Kidney (tissue), 14 donors: ENCODE data around the gene SYNGR2. TPM values are rescaled to one million over a fixed set of nuclear protein-coding genes. Genes with fewer than 3 reads are reported as not detected.
"Not testable (repeated sequence)": the region's sequence is repeated elsewhere in the genome, so short reads cannot be mapped to it uniquely, and the experiment has no call there.

ENCODE experiments used
- DNase-seq, 5 donors: peaks; one replicate each; pipeline ENCODE4 v3.0.0-alpha.2; 2013 to 2020
- FAIRE-seq: peaks from 2 replicates; lab custom pipeline; 2012; peaks lifted over from hg19 to GRCh38; lab: Jason Lieb, UNC
- H3K27ac ChIP-seq, 2 donors: one replicate each; pipeline ENCODE4 v1.7.0; 2013; ENCODE audit warnings: low read depth in 2 of 2, low read length in 2 of 2, inconsistent platforms in 1 of 2
- H3K27me3 ChIP-seq: one replicate; pipeline ENCODE4 v1.7.1; 2013; ENCODE audit warnings: low read length, inconsistent platforms; ENCODE audit not compliant: control insufficient read depth, insufficient read depth
- H3K36me3 ChIP-seq, 3 donors: one replicate each; pipeline versions ENCODE4 v1.7.0 to v1.7.1; 2013; ENCODE audit warnings: low read length in 3 of 3, control low read depth in 1 of 3, inconsistent platforms in 1 of 3; ENCODE audit not compliant: insufficient read depth in 3 of 3, control insufficient read depth in 2 of 3
- H3K4me1 ChIP-seq, 3 donors: one replicate each; pipeline versions ENCODE4 v1.7.0 to v1.7.1; 2013; ENCODE audit warnings: low read length in 3 of 3, inconsistent platforms in 1 of 3, low read depth in 1 of 3; ENCODE audit not compliant: control insufficient read depth in 2 of 3, insufficient read depth in 2 of 3
- H3K4me3 ChIP-seq, 3 donors: one replicate each; pipeline versions ENCODE4 v1.7.0 to v1.8.1; 2013; ENCODE audit warnings: low read length in 3 of 3, control low read depth in 1 of 3, inconsistent platforms in 1 of 3
- H3K9ac ChIP-seq, 3 donors: one replicate each; pipeline versions ENCODE4 v1.7.0 to v1.7.1; 2013; ENCODE audit warnings: low read length in 3 of 3, control low read depth in 1 of 3, inconsistent platforms in 1 of 3
- H3K9me3 ChIP-seq, 3 donors: one replicate each; pipeline versions ENCODE4 v1.7.0 to v1.7.1; 2013; ENCODE audit warnings: low read length in 3 of 3, control low read depth in 1 of 3, inconsistent platforms in 1 of 3; ENCODE audit not compliant: control insufficient read depth in 2 of 3, insufficient read depth in 1 of 3
- intact Hi-C: fragments of 100-400 bp; cut with DNase I; formaldehyde crosslinking; loops from one replicate; pipeline ENCODE4 v1.11.1; 2022
- polyA plus RNA-seq: library from polyadenylated mRNA; stranded (reverse); fragments of 350-450 nt; fragmentation: Illumina TruSeq; extraction: RNeasy Lipid Tissue Mini Kit (QIAGEN cat#74804); gene quantifications from one replicate; pipeline ENCODE4 v1.2.3, GENCODE V29; 2014; ENCODE audit warnings: low read depth, low replicate concordance; ENCODE audit not compliant: insufficient read depth
- total RNA-seq: library from RNA; stranded (reverse); fragmentation: NEBNext Ultra II Directional; extraction: Animal tissue kit (Norgen Biotek cat#: 25700); gene quantifications from one replicate; pipeline ENCODE4 v1.2.1, GENCODE V29; 2021
- TF ChIP-seq, protein P1 (sequence below): IDR thresholded peaks from 3 replicates; pipeline ENCODE4 v1.5.1; 2012; ENCODE audit warnings: mild to moderate bottlenecking, moderate library complexity, borderline replicate concordance; ENCODE audit not compliant: insufficient read depth; ENCODE audit errors: extremely low read depth
- donor health status: control.
- donor health status: control.
- donor health status: control.
- donor health status: control.
- donor health status: control.
- donor health status: DM: yes; HTN: yes; CAD: no.
- donor health status: Normal renal cell carcinoma (clear cell type).

The SYNGR2 gene
- total and polyA plus RNA-seq, 2 donors from 2014 or later = 149 to 165 TPM

DNA sequence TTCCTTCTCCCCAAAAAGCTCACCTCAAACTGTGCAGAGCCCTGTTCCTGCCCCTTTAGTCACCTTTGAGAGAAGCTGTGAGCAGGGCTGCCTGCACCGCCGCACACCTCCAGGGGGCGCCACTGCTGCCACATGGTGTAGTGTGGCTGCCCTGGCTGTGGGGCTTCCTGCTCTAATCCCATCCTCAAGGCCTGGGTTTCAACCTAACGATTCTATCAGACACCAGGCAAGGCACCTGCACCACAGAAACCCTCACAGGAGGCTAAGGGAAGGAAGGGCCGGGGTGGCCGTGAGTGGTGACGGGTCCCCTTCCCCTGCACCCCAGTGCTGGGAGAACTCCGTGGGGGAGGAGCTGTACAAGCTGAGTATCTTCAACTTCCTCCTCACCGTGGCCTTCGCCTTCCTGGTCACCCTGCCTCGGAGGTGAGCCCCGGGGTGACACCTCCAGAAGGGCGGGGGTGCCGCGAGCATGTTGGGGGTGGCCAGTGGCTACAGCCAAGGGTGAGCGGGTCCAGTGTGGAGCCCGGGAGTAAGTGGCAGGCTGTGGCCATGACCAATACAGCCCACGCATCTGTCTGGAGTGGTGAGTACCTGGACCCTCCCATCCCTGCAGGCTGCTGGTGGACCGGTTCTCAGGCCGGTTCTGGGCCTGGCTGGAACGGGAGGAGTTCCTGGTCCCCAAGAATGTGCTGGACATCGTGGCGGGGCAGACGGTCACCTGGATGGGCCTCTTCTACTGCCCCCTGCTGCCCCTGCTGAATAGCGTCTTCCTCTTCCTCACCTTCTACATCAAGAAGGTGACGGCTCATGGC is 30.8 kb upstream of the SYNGR2 start:
- H3K4me3 ChIP-seq = no peak overlapping the region
- TF ChIP-seq, protein P1, sequence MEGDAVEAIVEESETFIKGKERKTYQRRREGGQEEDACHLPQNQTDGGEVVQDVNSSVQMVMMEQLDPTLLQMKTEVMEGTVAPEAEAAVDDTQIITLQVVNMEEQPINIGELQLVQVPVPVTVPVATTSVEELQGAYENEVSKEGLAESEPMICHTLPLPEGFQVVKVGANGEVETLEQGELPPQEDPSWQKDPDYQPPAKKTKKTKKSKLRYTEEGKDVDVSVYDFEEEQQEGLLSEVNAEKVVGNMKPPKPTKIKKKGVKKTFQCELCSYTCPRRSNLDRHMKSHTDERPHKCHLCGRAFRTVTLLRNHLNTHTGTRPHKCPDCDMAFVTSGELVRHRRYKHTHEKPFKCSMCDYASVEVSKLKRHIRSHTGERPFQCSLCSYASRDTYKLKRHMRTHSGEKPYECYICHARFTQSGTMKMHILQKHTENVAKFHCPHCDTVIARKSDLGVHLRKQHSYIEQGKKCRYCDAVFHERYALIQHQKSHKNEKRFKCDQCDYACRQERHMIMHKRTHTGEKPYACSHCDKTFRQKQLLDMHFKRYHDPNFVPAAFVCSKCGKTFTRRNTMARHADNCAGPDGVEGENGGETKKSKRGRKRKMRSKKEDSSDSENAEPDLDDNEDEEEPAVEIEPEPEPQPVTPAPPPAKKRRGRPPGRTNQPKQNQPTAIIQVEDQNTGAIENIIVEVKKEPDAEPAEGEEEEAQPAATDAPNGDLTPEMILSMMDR = peak; percentile 8
- H3K4me1 ChIP-seq = peaks cover 0 to 8% (median 5%) of the 10 kb centered on the region in 3 donors
- intact Hi-C loops = no loop called here
- H3K36me3 ChIP-seq = no peaks in the 10 kb centered on the region
- no peaks in the 10 kb centered on the region for H3K27me3 ChIP-seq
- DNase-seq (peak in 1 of 5 donors; percentile 56), FAIRE-seq (no peak)
- no peak overlapping the region for H3K27ac ChIP-seq
- H3K9ac ChIP-seq = no peak overlapping the region
- no peaks in the 10 kb centered on the region for H3K9me3 ChIP-seq

DNA sequence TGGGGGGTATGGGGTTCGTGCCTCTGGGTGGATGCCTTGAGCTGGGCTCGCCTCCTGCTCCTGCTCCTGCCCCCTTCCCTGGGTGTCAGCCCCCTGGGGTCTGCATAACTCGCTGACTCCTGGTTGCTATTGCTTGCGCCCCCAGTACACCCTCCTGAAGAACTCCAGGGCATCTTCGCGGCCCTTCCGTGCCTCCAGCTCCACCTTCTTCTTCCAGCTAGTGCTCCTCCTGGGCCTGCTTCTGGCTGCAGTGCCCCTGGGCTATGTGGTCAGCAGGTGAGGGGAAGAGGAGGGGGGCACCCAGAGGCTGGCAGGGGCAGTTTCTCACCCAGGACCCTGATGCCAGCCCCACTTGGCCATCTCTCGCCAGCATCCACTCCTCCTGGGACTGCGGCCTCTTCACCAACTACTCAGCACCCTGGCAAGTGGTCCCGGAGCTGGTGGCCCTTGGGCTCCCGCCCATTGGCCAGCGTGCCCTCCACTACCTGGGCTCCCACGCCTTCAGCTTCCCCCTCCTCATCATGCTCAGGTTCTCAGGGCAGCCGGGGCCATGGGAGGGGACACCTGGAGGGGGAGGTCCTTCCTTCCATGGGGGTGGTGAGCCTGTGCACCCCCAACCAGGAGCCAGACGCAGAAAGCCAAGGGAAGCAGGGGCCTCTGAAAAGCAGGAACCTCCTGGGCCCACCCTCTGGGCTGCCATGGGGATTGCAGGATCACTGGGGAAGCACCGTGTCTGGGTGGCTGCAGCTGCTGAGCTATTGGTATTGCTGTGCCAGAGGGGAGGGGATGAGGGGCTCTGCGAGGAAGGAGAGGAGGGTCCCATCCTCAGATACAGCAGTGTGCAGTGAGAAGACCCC is 29.9 kb upstream of the SYNGR2 start:
- DNase-seq = peak in 1 of 5 donors; percentile 52
- Histone ChIP-seq H3K9me3 (no peaks in the 10 kb centered on the region), H3K4me1 (peaks cover 0 to 11% (median 5%) of the 10 kb centered on the region in 3 donors), H3K9ac (no peak overlapping the region), H3K4me3 (no peak overlapping the region), H3K27ac (no peak overlapping the region), H3K36me3 (no peaks in the 10 kb centered on the region), H3K27me3 (no peaks in the 10 kb centered on the region)
- intact Hi-C loops = no loop called here
- TF ChIP-seq, protein P1 = no peak
- no peak for FAIRE-seq

DNA sequence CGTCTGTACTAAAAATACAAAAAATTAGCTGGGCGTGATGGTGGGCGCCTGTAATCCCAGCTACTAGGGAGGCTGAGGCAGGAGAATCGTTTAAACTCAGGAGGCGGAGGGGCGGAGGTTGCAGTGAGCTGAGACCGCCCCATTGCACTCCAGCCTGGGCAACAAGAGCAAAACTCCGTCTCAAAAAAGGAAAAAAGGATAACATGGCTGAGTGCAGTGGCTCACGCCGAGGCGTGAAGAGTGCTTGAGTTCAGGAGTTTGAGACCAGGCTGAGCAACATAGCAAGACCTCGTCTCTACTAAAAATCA is 28.6 kb upstream of the SYNGR2 start:
- H3K27me3 ChIP-seq, H3K9me3 ChIP-seq, H3K27ac ChIP-seq, intact Hi-C loops, H3K36me3 ChIP-seq, FAIRE-seq, H3K4me3 ChIP-seq, DNase-seq, H3K9ac ChIP-seq: not testable (repeated sequence)
- peaks cover 0 to 22% (median 17%) of the 10 kb centered on the region in 3 donors for H3K4me1 ChIP-seq
